Pancreas (tissue), 10 donors: Measurements from ENCODE around the gene ZNF536. TPM values are rescaled to one million over a fixed set of nuclear protein-coding genes. Genes with fewer than 3 reads are reported as not detected.

Experiments
- ATAC-seq, 4 donors: fragments of 200-7000 bp; cut with Tn5 transposase; one replicate each; pipeline versions ENCODE4 v1.8.0 to v1.9.1; 2020; ENCODE audit warnings: mild to moderate bottlenecking in 4 of 4, moderate library complexity in 4 of 4
- DNase-seq, 6 donors: peaks; one replicate each; pipeline ENCODE4 v3.0.0-alpha.2; 2020
- FAIRE-seq: peaks from 2 replicates; lab custom pipeline; 2012; peaks lifted over from hg19 to GRCh38; lab: Jason Lieb, UNC
- H3K27ac ChIP-seq, 4 donors: fragments of 200-600 bp; sonication (generic); 1 replicate in 3 of 4; 2 replicates in 1 of 4; pipeline versions ENCODE4 v1.5.0 to v1.8.0; 2020
- H3K27me3 ChIP-seq, 4 donors: fragments of 200-600 bp; one replicate each; pipeline ENCODE4 v1.8.0; 2021
- H3K36me3 ChIP-seq, 3 donors: fragments of 200-600 bp; sonication (generic) in 1 of 3; one replicate each; pipeline versions ENCODE4 v1.5.0 to v1.8.0; 2020 to 2021
- H3K4me1 ChIP-seq, 3 donors: fragments of 200-600 bp; one replicate each; pipeline ENCODE4 v1.8.0; 2021
- H3K4me3 ChIP-seq, 4 donors: fragments of 200-600 bp; sonication (generic) in 2 of 4; one replicate each; pipeline versions ENCODE4 v1.5.0 to v1.8.0; 2020 to 2021
- H3K9me3 ChIP-seq, 4 donors: fragments of 200-600 bp; one replicate each; pipeline ENCODE4 v1.8.0; 2021
- CTCF ChIP-seq, 4 donors: fragments of 200-600 bp; sonication (generic) in 3 of 4; IDR thresholded peaks; one replicate each; pipeline versions ENCODE4 v1.5.0 to v1.8.0; 2021; ENCODE audit warnings: antibody characterized with exemption in 4 of 4
- WGBS, 2 donors: extraction: QIAGEN DNeasy Blood & Tissue Kit; methylation state at CpG; one replicate each; pipeline ENCODE4 v1.1.7; 2013; 5-methylcytosine and 5-hydroxymethylcytosine counted together
- intact Hi-C, 3 donors: fragments of 100-400 bp; cut with DNase I; formaldehyde crosslinking; loops; one replicate each; pipeline versions ENCODE4 v1.11.1 to v1.14.2; 2022
- polyA plus RNA-seq, 2 donors: library from polyadenylated mRNA; stranded (reverse); fragments of 200-250 nt; gene quantifications; one replicate each; pipeline ENCODE4 v1.2.3, GENCODE V29; 2013
- total RNA-seq, 6 donors: library from RNA; stranded (reverse); fragmentation: NEBNext Ultra II Directional in 4 of 6; extraction: Animal tissue kit (Norgen Biotek cat#: 25700) in 4 of 6; gene quantifications; one replicate each; pipeline versions ENCODE4 v1.2.1 to v1.2.4, GENCODE V29; 2021 to 2023
- donor health status: healthy with polysubstance abuse.
- donor health status: DM: no; HTN: no; CAD: no; lungs with moderate emphysema.
- donor health status: DM: no; HTN: no; CAD: no.
- donor health status: control.
- donor health status: control.
- donor health status: Bipolar disorder and iron deficiency.
- donor health status: DM: yes; HTN: yes; CAD: no.
- donor health status: DM: no; HTN: no; CAD: no.
- donor health status: DM: no; HTN: no; CAD: no.
- donor health status: DM: yes; HTN: yes; CAD: no.

The ZNF536 gene
- total and polyA plus RNA-seq, 8 donors = 0.06 to 1.7 (median 0.13) TPM

GRCh38 chr19:30421571-30421970 lies 49.4 kb downstream of the ZNF536 start:
- Histone ChIP-seq H3K27me3 (peaks cover 0 to 18% (median 0%) of the 10 kb centered on the region in 4 donors), H3K4me1 (no peaks in the 10 kb centered on the region), H3K4me3 (no peak overlapping the region), H3K9me3 (no peaks in the 10 kb centered on the region), H3K27ac (no peak overlapping the region), H3K36me3 (no peaks in the 10 kb centered on the region)
- DNase-seq (no peak), FAIRE-seq (no peak), ATAC-seq (no peak)
- 76 to 87% methylated on average over 8 of the region's 8 CpGs for WGBS, 2 donors
- TF ChIP-seq CTCF (IDR thresholded peaks at IDR 0.05) = no peak
- intact Hi-C loops = no loop called here

- peaks cover 0 to 8% (median 0%) of the 10 kb centered on the region in 4 donors for H3K27me3 ChIP-seq
- no peaks in the 10 kb centered on the region for H3K9me3 ChIP-seq
- 56 to 68% methylated on average over 11 of the region's 11 CpGs for WGBS, 2 donors
- ATAC-seq (no peak), DNase-seq (no peak), FAIRE-seq (no peak)
- no peak overlapping the region for H3K27ac ChIP-seq
- H3K4me3 ChIP-seq = no peak overlapping the region
- intact Hi-C loops = no loop called here
- TF ChIP-seq CTCF (IDR thresholded peaks at IDR 0.05) = no peak
- no peaks in the 10 kb centered on the region for H3K36me3 ChIP-seq
- no peaks in the 10 kb centered on the region for H3K4me1 ChIP-seq
Measured at GRCh38 chr19:30423481-30423880, 51.3 kb downstream of the ZNF536 start.

GRCh38 chr19:30425885-30426838 lies 54.0 kb downstream of the ZNF536 start:
- WGBS, 2 donors = 55 to 61% methylated on average over 9 of the region's 9 CpGs
- Histone ChIP-seq H3K9me3 (no peaks in the 10 kb centered on the region), H3K4me1 (no peaks in the 10 kb centered on the region), H3K27ac (no peak overlapping the region), H3K27me3 (no peaks in the 10 kb centered on the region), H3K36me3 (no peaks in the 10 kb centered on the region), H3K4me3 (no peak overlapping the region)
- DNase-seq (no peak), FAIRE-seq (no peak), ATAC-seq (no peak)
- intact Hi-C loops = no loop called here
- TF ChIP-seq CTCF (IDR thresholded peaks at IDR 0.05) = no peak

- DNase-seq (no peak), FAIRE-seq (no peak), ATAC-seq (no peak)
- H3K27ac ChIP-seq = no peak overlapping the region
- intact Hi-C loops = no loop called here
- no peaks in the 10 kb centered on the region for H3K4me1 ChIP-seq
- H3K4me3 ChIP-seq = no peak overlapping the region
- no peaks in the 10 kb centered on the region for H3K9me3 ChIP-seq
- no peaks in the 10 kb centered on the region for H3K36me3 ChIP-seq
- no peak for TF ChIP-seq CTCF (IDR thresholded peaks at IDR 0.05)
- no peaks in the 10 kb centered on the region for H3K27me3 ChIP-seq
Measured at GRCh38 chr19:30426864-30427263, 54.7 kb downstream of the ZNF536 start.

- Histone ChIP-seq H3K27ac (no peak overlapping the region), H3K4me1 (no peaks in the 10 kb centered on the region), H3K4me3 (no peak overlapping the region), H3K36me3 (no peaks in the 10 kb centered on the region), H3K9me3 (no peaks in the 10 kb centered on the region), H3K27me3 (no peaks in the 10 kb centered on the region)
- intact Hi-C loops = no loop called here
- no peak for FAIRE-seq
- 56 to 57% methylated on average over 6 of the region's 6 CpGs for WGBS, 2 donors
- no peak for DNase-seq
- ATAC-seq = no peak
- TF ChIP-seq CTCF (IDR thresholded peaks at IDR 0.05) = no peak
Measured at GRCh38 chr19:30428092-30428680, 56.0 kb downstream of the ZNF536 start.
